ENCODE measurements around the gene ZNF574.

ZNF574 gene

DNA sequence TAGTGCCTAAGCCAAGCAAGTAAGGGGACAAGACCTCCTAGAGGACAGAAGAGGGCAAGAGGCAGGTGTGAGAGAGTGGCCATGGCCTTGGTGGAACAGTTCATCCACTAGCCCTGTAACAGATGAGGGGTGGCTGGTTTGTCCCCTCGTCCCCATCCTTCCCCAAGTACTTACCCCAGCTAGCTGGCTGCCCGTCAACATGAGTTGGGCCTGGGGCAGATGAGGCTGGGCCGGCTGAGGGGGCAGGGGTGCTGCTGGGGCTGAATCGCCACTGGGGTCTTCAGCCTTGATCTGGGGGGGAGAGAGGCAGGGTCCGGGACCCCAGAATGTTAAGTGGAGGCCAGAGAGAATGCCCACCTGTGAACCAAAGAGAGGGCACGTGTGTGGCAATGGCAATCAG lies 41.1 kb downstream of the ZNF574 start:
- TF ChIP-seq, protein P1, sequence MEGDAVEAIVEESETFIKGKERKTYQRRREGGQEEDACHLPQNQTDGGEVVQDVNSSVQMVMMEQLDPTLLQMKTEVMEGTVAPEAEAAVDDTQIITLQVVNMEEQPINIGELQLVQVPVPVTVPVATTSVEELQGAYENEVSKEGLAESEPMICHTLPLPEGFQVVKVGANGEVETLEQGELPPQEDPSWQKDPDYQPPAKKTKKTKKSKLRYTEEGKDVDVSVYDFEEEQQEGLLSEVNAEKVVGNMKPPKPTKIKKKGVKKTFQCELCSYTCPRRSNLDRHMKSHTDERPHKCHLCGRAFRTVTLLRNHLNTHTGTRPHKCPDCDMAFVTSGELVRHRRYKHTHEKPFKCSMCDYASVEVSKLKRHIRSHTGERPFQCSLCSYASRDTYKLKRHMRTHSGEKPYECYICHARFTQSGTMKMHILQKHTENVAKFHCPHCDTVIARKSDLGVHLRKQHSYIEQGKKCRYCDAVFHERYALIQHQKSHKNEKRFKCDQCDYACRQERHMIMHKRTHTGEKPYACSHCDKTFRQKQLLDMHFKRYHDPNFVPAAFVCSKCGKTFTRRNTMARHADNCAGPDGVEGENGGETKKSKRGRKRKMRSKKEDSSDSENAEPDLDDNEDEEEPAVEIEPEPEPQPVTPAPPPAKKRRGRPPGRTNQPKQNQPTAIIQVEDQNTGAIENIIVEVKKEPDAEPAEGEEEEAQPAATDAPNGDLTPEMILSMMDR (conservative IDR thresholded peaks at IDR 0.05; ENCODE audit: low read depth): no peak
- no peak for DNase-seq (ENCODE audit: low spot score)
- CTCF ChIA-PET: interaction anchor here (0.7 kb wide), 1 partner anchor 20 kb away, joined by 4 read pairs; no protein-coding TSS in a partner anchor
- H3K27ac ChIP-seq: peak overlapping the region; percentile 9; the same call in 1 of the 2 replicates
- POLR2A ChIA-PET (ENCODE audit: low non-redundant PET): no interaction called here

DNA sequence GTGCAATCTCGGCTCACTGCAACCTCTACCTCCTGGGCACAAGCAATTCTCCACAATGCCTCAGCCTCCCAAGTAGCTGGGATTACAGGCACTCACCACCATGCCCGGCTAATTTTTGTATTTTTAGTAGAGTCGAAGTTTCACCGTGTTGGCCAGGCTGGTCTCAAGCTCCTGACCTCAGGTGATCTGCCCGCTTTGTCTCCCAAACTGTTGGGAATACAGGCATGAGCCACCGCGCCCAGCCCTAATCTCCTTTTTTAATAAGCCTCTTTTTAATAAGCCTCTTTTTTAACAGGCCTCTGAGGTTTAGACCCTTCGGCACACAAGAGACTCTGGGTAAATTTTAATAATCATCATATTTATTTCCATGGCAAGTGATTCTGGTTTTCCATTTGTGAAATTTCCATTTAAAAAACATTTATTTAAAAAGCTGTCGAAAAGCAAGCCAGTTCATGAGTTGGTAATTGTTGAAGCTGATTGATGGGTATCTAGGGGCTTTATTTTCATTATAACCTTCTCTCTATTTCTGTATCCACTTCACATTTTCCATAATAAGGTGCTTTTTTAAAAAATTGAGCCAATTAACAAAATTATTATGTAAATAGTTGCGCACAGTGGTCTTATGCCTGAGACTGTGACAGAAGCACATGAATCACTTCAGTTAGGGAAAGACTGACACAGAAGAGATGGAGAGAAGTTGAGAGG lies 44.5 kb downstream of the ZNF574 start:
- H3K27ac ChIP-seq: peak overlapping the region; percentile 86
- POLR2A ChIA-PET (ENCODE audit: low non-redundant PET): interaction anchor here (0.6 kb wide), 1 partner anchor 686 kb away, joined by 6 read pairs; no protein-coding TSS in a partner anchor
- CTCF ChIA-PET: interaction anchor here (0.7 kb wide), 1 partner anchor 176 kb away, joined by 5 read pairs; no protein-coding TSS in a partner anchor

DNA sequence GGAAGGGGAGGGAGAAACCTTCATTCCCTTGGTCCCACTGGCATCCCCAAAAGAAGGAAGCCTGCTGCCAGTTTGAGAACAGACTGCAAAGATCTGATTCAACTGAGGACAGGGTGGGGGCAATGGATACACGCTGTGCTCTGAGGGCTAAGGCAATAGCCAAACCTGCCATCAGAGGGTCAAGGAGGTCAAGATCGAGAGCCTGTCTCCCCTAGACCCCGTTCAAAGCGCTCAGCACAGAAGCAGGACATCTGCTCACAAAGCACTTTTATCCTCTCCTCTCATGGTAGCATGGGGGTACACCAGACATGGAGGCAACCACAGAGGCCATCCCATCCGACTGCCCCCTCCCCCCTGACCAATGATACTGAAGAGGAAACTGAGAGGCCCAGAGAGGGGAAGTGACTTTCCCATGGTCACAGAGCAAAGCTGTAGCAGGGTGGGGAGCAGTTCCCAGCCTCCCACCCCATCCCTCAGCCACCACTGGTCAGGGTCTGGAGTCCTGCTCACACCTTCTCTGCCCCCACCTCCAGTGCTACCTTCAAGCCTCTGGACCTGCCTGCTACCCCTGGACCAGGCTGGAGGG lies 45.2 kb downstream of the ZNF574 start:
- TF ChIP-seq, protein P1 (conservative IDR thresholded peaks at IDR 0.05; ENCODE audit: low read depth): no peak
- POLR2A ChIA-PET (ENCODE audit: low non-redundant PET): no interaction called here
- no peak for DNase-seq (ENCODE audit: low spot score)
- H3K27ac ChIP-seq: peak overlapping the region; percentile 86
- CTCF ChIA-PET: interaction anchor here (0.6 to 0.7 kb wide), 3 partner anchors 7 to 91 kb away, joined by 3 to 4 read pairs (median 3); no protein-coding TSS in a partner anchor

More for the DNA sequence above, 44.5 kb downstream of the ZNF574 start:
- TF ChIP-seq, protein P1 (conservative IDR thresholded peaks at IDR 0.05; ENCODE audit: low read depth): no peak
- DNase-seq (ENCODE audit: low spot score): no peak

DNA sequence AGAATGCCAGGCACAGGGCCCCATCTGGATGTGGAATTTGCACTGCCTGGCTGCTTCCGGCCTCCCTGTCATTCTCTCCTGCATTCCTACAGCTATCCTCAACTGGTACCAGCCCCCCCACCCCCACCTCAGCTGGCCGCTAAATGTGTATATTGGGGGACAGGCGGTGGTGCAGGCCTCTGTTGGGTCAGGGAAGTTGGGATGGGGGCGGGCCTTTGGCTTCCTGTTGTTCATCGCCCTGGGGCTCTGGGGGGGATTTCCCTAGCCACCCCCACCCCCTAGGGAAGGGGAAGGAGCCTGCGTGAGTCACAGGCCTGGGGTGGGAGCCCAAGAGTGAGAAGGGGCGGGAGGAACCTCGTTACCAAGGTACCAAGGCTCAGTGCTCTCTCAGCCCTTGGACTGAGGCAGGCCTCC lies 45.7 kb downstream of the ZNF574 start:
- CTCF ChIA-PET: interaction anchor here (0.6 to 0.7 kb wide), 3 partner anchors 8 to 91 kb away, joined by 3 to 4 read pairs (median 3); no protein-coding TSS in a partner anchor
- peak; percentile 93 for DNase-seq (ENCODE audit: low spot score)
- peak overlapping the region; percentile 86 for H3K27ac ChIP-seq
- POLR2A ChIA-PET (ENCODE audit: low non-redundant PET): no interaction called here
- TF ChIP-seq, protein P1 (conservative IDR thresholded peaks at IDR 0.05; ENCODE audit: low read depth): no peak

DNA sequence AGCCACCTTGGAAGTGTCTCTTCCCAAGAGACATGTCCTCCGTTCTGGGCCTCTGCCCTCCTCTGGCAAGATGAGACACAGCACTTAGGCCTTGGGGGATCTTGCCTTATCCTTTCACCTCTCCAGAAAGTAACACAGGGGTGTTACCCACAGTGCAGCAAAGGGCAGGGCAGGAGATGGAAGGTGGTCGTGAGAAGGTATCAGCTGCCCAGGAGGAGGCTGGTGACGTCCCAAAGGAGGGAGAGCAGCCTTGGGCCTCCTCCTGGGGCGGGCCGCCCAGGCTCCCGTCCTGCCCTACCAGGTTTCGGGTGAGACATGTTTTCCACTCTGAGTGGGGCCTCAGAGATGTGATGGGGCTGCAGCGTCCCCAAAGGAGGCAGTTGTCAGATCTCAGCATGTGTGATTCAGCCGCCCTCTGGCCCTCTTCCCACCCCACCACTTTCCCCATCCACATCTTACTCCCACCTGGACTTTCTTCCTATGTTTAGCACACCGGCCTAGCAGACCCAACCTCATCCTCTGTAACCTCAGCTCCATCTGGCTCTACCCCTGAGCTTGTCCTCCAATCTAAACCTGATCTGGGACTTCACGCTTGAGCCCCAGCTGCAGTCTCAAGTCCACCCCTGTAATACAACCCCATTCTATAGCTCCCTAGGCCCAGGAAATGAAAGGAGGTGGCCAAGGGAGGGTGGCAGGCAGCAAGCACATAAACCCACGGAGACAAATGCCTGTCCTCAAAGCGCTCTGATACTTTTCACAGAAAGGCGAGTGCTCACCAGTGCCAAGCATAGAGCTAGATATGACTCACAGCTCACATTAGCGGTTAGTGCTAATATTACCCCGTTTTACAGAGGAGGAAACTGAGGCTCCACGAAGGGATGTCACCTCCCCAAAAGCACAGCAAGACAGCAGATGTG lies 47.0 kb downstream of the ZNF574 start:
- CTCF ChIA-PET: interaction anchor here (0.7 to 3.0 kb wide), 2 partner anchors 14 to 77 kb away, joined by 4 to 14 read pairs; no protein-coding TSS in a partner anchor
- TF ChIP-seq, protein P1 (conservative IDR thresholded peaks at IDR 0.05; ENCODE audit: low read depth): no peak
- POLR2A ChIA-PET (ENCODE audit: low non-redundant PET): no interaction called here
- peak overlapping the region; percentile 86 for H3K27ac ChIP-seq
- DNase-seq (ENCODE audit: low spot score): no peak

DNA sequence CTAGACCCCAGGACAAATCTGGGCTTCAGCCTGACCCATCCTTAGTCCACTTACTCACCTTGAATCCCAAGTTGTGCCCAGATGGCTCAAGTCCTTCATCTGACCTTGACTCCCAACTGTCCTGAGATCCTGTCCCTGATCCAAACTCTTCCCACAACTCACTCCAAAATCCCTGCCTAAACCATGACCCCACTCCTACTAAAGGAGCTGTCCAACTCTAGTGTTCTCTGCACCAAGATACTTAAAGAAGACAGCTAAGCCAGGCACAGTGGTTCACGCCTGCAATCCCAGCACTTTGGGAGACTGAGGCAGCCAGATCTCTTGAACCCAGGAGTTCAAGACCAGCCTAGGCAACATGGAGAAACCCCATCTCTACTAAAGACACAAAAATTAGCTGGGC lies 47.8 kb downstream of the ZNF574 start:
- TF ChIP-seq, protein P1 (conservative IDR thresholded peaks at IDR 0.05; ENCODE audit: low read depth): no peak
- DNase-seq (ENCODE audit: low spot score): no peak
- H3K27ac ChIP-seq: peak overlapping the region; percentile 86; the same call in 1 of the 2 replicates
- ChIA-PET POLR2A (ENCODE audit: low non-redundant PET) (no interaction called here), CTCF (interaction anchor here (1.4 to 3.0 kb wide), 2 partner anchors 10 to 15 kb away, joined by 5 to 14 read pairs; no protein-coding TSS in a partner anchor)
